H1 (cell line): ENCODE data around the gene HDAC8. TPM values are rescaled to one million over a fixed set of nuclear protein-coding genes. Genes with fewer than 3 reads are reported as not detected.

ENCODE experiments used
- CTCF ChIA-PET: fragments of 300-600 bp; sonication (Branson Sonifier 250); formaldehyde crosslinking; loops from one replicate; lab custom pipeline; 2021; ENCODE audit not compliant: partially characterized antibody; lab: Charles Lee
- POLR2A ChIA-PET: fragments of 300-600 bp; sonication (Branson Sonifier 250); formaldehyde crosslinking; loops from one replicate; lab custom pipeline; 2021; ENCODE audit warnings: inconsistent platforms; ENCODE audit not compliant: partially characterized antibody; lab: Charles Lee
- DNase-seq, 2 experiments: peaks; one replicate each; pipeline versions ENCODE4 v3.0.0 to v3.0.0-alpha.2; 2010 to 2022; ENCODE audit warnings: low spot score in 2 of 2, low read depth in 1 of 2, mixed read lengths in 1 of 2
- FAIRE-seq: peaks from 2 replicates; lab custom pipeline; 2011; peaks lifted over from hg19 to GRCh38; lab: Jason Lieb, UNC
- H2AFZ ChIP-seq: 2 replicates; pipeline ENCODE4 v1.8.1; 2012; ENCODE audit warnings: low read length, inconsistent platforms
- H2AK5ac ChIP-seq: 2 replicates; pipeline ENCODE4 v1.6.1; 2013; ENCODE audit warnings: low read depth, low read length
- H2BK120ac ChIP-seq: replicated peaks from 2 replicates; pipeline ENCODE3; 2013; ENCODE audit warnings: low read depth, low read length, inconsistent platforms
- H2BK12ac ChIP-seq: 2 replicates; pipeline ENCODE4 v1.6.1; 2013; ENCODE audit warnings: low read depth, low read length
- H2BK15ac ChIP-seq: 2 replicates; pipeline ENCODE4 v1.6.1; 2013; ENCODE audit warnings: low read length
- H2BK20ac ChIP-seq: 2 replicates; pipeline ENCODE4 v1.6.1; 2013; ENCODE audit warnings: low read length
- H2BK5ac ChIP-seq: 2 replicates; pipeline ENCODE4 v1.6.1; 2013; ENCODE audit warnings: low read depth, low read length
- H3K14ac ChIP-seq: 2 replicates; pipeline ENCODE4 v1.6.1; 2013; ENCODE audit warnings: inconsistent platforms; ENCODE audit not compliant: insufficient read length
- H3K18ac ChIP-seq: 2 replicates; pipeline ENCODE4 v1.6.1; 2013; ENCODE audit warnings: low read length; ENCODE audit errors: extremely low read depth
- H3K23ac ChIP-seq: 2 replicates; pipeline ENCODE4 v1.6.1; 2013; ENCODE audit warnings: inconsistent platforms; ENCODE audit not compliant: insufficient read length
- H3K23me2 ChIP-seq: 2 replicates; pipeline ENCODE4 v1.6.1; 2013; ENCODE audit warnings: low read depth, low read length
- H3K27ac ChIP-seq: 2 replicates; pipeline ENCODE4 v1.6.1; 2011; ENCODE audit warnings: low read depth, low read length, inconsistent platforms
- H3K27me3 ChIP-seq, 4 experiments: replicated peaks in 1 of 4; 1 replicate in 1 of 4; 2 replicates in 3 of 4; pipeline versions ENCODE4 v1.6.1 to v1.8.1; 2011 to 2013; ENCODE audit warnings: low read length in 3 of 4, mild to moderate bottlenecking in 3 of 4, inconsistent platforms in 2 of 4, mixed read lengths in 2 of 4, moderate library complexity in 1 of 4; ENCODE audit not compliant: control insufficient read depth in 3 of 4, insufficient read depth in 3 of 4; ENCODE audit errors: extremely low read depth in 1 of 4
- H3K36me3 ChIP-seq, 4 experiments: 2 replicates each; pipeline versions ENCODE4 v1.6.1 to v1.8.1; 2011 to 2013; ENCODE audit warnings: mild to moderate bottlenecking in 4 of 4, low read length in 3 of 4, moderate library complexity in 2 of 4, control low read depth in 1 of 4, inconsistent platforms in 1 of 4; ENCODE audit not compliant: insufficient read depth in 4 of 4, control insufficient read depth in 2 of 4
- H3K4ac ChIP-seq: replicated peaks from 2 replicates; pipeline ENCODE3; 2013; ENCODE audit warnings: low read length, low read depth, mixed read lengths, inconsistent platforms; ENCODE audit not compliant: insufficient read length
- H3K4me1 ChIP-seq, 4 experiments: replicated peaks in 1 of 4; 1 replicate in 1 of 4; 2 replicates in 3 of 4; pipeline versions ENCODE4 v1.6.1 to v1.8.1; 2011 to 2013; ENCODE audit warnings: low read length in 3 of 4, inconsistent platforms in 2 of 4, mixed read lengths in 1 of 4; ENCODE audit not compliant: insufficient read depth in 4 of 4, control insufficient read depth in 3 of 4
- H3K4me2 ChIP-seq, 2 experiments: 2 replicates each; pipeline versions ENCODE4 v1.6.1 to v1.8.1; 2011 to 2013; ENCODE audit warnings: low read depth in 2 of 2, low read length in 2 of 2, control low read depth in 1 of 2, inconsistent platforms in 1 of 2, mild to moderate bottlenecking in 1 of 2; ENCODE audit not compliant: insufficient read depth in 1 of 2
- H3K4me3 ChIP-seq, 4 experiments: fragments of 200-600, 300-600 bp in 1 of 4; sonication (generic), shearing (Covaris generic), sonication (Bioruptor Twin) in 1 of 4; 2 replicates each; pipeline versions ENCODE4 v1.5.1 to v1.8.1; 2011 to 2016; ENCODE audit warnings: low read length in 4 of 4, low read depth in 3 of 4, control low read depth in 2 of 4, inconsistent platforms in 2 of 4, mild to moderate bottlenecking in 2 of 4, mixed read lengths in 1 of 4, moderate library complexity in 1 of 4; ENCODE audit not compliant: insufficient read depth in 2 of 4; ENCODE audit errors: extremely low read depth in 1 of 4
- H3K56ac ChIP-seq: replicated peaks from 2 replicates; pipeline ENCODE3; 2013; ENCODE audit warnings: low read depth, mild to moderate bottlenecking, mixed read lengths, low read length, inconsistent platforms; ENCODE audit not compliant: insufficient read length
- H3K79me1 ChIP-seq: 2 replicates; pipeline ENCODE4 v1.6.1; 2013; ENCODE audit warnings: low read depth, low read length, control low read depth
- H3K79me2 ChIP-seq, 2 experiments: 2 replicates each; pipeline versions ENCODE4 v1.6.1 to v1.8.1; 2012 to 2013; ENCODE audit warnings: low read length in 2 of 2, mild to moderate bottlenecking in 2 of 2, inconsistent platforms in 1 of 2; ENCODE audit not compliant: insufficient read depth in 2 of 2, control insufficient read depth in 1 of 2
- H3K9ac ChIP-seq, 4 experiments: replicated peaks in 1 of 4; 1 replicate in 1 of 4; 2 replicates in 3 of 4; pipeline versions ENCODE4 v1.6.1 to v1.8.1; 2011 to 2013; ENCODE audit warnings: low read depth in 3 of 4, low read length in 3 of 4, control low read depth in 2 of 4, mild to moderate bottlenecking in 2 of 4, moderate library complexity in 2 of 4, inconsistent platforms in 1 of 4; ENCODE audit errors: extremely low read depth in 1 of 4
- H3K9me3 ChIP-seq, 2 experiments: 2 replicates each; pipeline versions ENCODE4 v1.6.1 to v1.8.1; 2012 to 2013; ENCODE audit warnings: mild to moderate bottlenecking in 2 of 2, moderate library complexity in 2 of 2, control low read depth in 1 of 2, inconsistent platforms in 1 of 2, low read depth in 1 of 2, low read length in 1 of 2, mixed read lengths in 1 of 2; ENCODE audit not compliant: insufficient read depth in 2 of 2
- H4K20me1 ChIP-seq, 2 experiments: replicated peaks in 1 of 2; 2 replicates each; pipeline versions ENCODE3 to v1.8.1; 2011 to 2013; ENCODE audit warnings: inconsistent platforms in 2 of 2, low read length in 2 of 2, mild to moderate bottlenecking in 1 of 2; ENCODE audit not compliant: insufficient read depth in 2 of 2, control insufficient read depth in 1 of 2
- H4K5ac ChIP-seq: 2 replicates; pipeline ENCODE4 v1.6.1; 2013; ENCODE audit warnings: low read length, low read depth, mixed read lengths, inconsistent platforms; ENCODE audit not compliant: insufficient read length
- H4K8ac ChIP-seq: 2 replicates; pipeline ENCODE4 v1.8.0; 2013; ENCODE audit warnings: mild to moderate bottlenecking, moderate library complexity, low read length, inconsistent platforms; ENCODE audit not compliant: insufficient read depth; ENCODE audit errors: extremely low read depth
- H4K91ac ChIP-seq: replicated peaks from 2 replicates; pipeline ENCODE3; 2013; ENCODE audit warnings: low read length, mixed read lengths, inconsistent platforms; ENCODE audit not compliant: insufficient read length
- HDAC6 ChIP-seq: IDR thresholded peaks from one replicate; pipeline ENCODE4 v1.7.1; 2012; ENCODE audit warnings: low read depth, mild to moderate bottlenecking, inconsistent platforms, low read length, moderate library complexity
- TCF12 ChIP-seq: IDR thresholded peaks from 2 replicates; pipeline ENCODE4 v1.6.1; 2011; ENCODE audit warnings: low read depth, mild to moderate bottlenecking, low read length
- WGBS, 2 experiments: shearing (Covaris generic) in 1 of 2; methylation state at CpG; one replicate each; pipeline versions ENCODE4 v1.1.6 to v1.1.7; 2013 to 2015; ENCODE audit warnings: low lambda C conversion rate in 2 of 2, mixed read lengths in 2 of 2, inconsistent platforms in 1 of 2, low coverage in 1 of 2, missing lambda C conversion rate in 1 of 2; ENCODE audit not compliant: insufficient replicate concordance in 2 of 2, insufficient coverage in 1 of 2, insufficient read length in 1 of 2; ENCODE audit errors: extremely low coverage in 1 of 2, missing lambda C conversion rate in 1 of 2; 5-methylcytosine and 5-hydroxymethylcytosine counted together
- polyA plus RNA-seq, 7 experiments: library from polyadenylated mRNA; depleted of rRNA in 3 of 7; stranded (reverse) in 5 of 7; unstranded in 2 of 7; fragments of >200 nt in 5 of 7; fragments of 200-250 nt in 2 of 7; gene quantifications; 1 replicate in 5 of 7; 2 replicates in 1 of 7; 4 replicates in 1 of 7; pipeline versions ENCODE4 v1.2.1 to v1.2.3, GENCODE V29; 2011 to 2013; ENCODE audit warnings: missing spikeins in 2 of 7, mixed read lengths in 2 of 7
- total RNA-seq: library from RNA; stranded (reverse); fragmentation: NEBNext Ultra II Directional; extraction: Animal tissue kit (Norgen Biotek cat#: 25700); gene quantifications from 2 replicates; pipeline ENCODE4 v1.2.1, GENCODE V29; 2021

Gene HDAC8
- total and polyA plus RNA-seq, 2 of the 8 experiments (the other 6 are each of a cell fraction or from before 2014, with no cell fraction given), result 9.7 to 20.3 TPM

DNA sequence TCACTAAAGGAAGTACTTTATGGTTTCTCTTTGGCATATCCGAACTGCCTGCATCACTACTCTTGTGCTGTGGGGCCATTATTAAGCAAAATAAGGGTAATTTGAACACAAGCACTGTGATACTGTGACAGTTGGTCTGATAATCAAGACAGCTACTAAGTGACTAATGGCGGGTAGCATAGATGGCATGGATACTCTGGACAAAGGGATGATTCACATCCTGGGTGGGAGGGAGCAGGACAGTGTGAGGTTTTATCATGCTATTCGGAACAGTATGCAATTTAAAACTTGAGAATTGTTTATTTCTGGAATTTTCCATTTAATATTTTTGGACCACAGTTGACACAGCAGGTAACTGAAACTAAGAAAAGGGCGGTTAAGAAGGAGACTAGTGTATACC is 214.3 kb downstream of the HDAC8 start:
- FAIRE-seq, result no peak
- no peak for TF ChIP-seq TCF12
- no peak for TF ChIP-seq HDAC6

More for the DNA sequence above, 214.3 kb downstream of the HDAC8 start:
- Histone ChIP-seq H3K4ac (no peak overlapping the region), H2BK12ac (no peak overlapping the region), H3K79me2 (no peaks in the 10 kb centered on the region), H3K4me2 (no peak overlapping the region), H2BK5ac (no peak overlapping the region), H4K20me1 (no peaks in the 10 kb centered on the region), H3K9ac (no peak overlapping the region), H4K91ac (no peak overlapping the region), H3K4me1 (no peaks in the 10 kb centered on the region), H3K23ac (no peak overlapping the region), H3K56ac (no peak overlapping the region), H3K18ac (no peak overlapping the region), H3K23me2 (no peaks in the 10 kb centered on the region; the same call in 1 of the 2 replicates), H3K27ac (no peak overlapping the region), H3K14ac (no peak overlapping the region), H3K9me3 (no peaks in the 10 kb centered on the region), H2BK20ac (no peak overlapping the region), H2BK120ac (no peak overlapping the region), H4K8ac (no peak overlapping the region), H3K36me3 (no peaks in the 10 kb centered on the region), H2AFZ (no peak overlapping the region), H3K4me3 (no peak overlapping the region), H2BK15ac (no peak overlapping the region), H4K5ac (no peak overlapping the region), H2AK5ac (no peak overlapping the region), H3K79me1 (no peaks in the 10 kb centered on the region), H3K27me3 (no peaks in the 10 kb centered on the region)
- 94% methylated on average over 4 of the region's 4 CpGs; no CpG with 5 or more reads in 1 of the 2 experiments for WGBS, 2 experiments
- ChIA-PET CTCF (no interaction called here), POLR2A (no interaction called here)
- DNase-seq, result no peak
